ENCODE data around the gene C1orf35.

DNA sequence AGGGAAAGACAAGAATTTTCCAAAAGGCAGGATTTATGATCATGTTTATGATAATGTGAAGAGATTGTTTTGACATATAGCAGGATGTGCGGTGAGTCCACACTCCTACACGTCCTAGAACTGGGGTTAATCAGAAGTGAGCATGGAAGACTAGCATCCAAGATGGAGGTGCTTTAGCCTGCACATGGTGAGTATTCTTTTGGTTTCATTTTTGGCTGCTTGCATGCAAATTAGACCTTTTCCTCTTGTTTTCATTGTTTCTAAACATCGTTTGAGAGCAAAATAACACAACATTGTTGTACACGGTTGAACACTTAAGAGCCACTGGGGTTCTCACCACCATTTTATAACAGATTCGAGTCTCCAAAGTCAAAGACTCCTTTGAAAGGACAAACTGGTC is 22.1 kb upstream of the C1orf35 start:
- TF ChIP-seq CTCF (IDR thresholded peaks at IDR 0.05; ENCODE audit: control extremely low read depth in 1 of 3, insufficient read depth in 1 of 3, low read depth in 1 of 3, low read length in 3 of 3) (no peak), ZNF274 (IDR thresholded peaks at IDR 0.05; ENCODE audit: borderline replicate concordance, extremely low read depth, low read length) (no peak), SIX5 (IDR thresholded peaks at IDR 0.05; ENCODE audit: low read depth, low read length) (no peak), CEBPB (IDR thresholded peaks at IDR 0.05; ENCODE audit: low read depth, low read length) (no peak), YY1 (IDR thresholded peaks at IDR 0.05; ENCODE audit: low read depth, low read length) (no peak), EZH2 (IDR thresholded peaks at IDR 0.05; ENCODE audit: low read depth, low read length, severe bottlenecking) (no peak), RXRA (IDR thresholded peaks at IDR 0.05; ENCODE audit: insufficient read depth, low read depth, low read length) (no peak), POLR2A (IDR thresholded peaks at IDR 0.05; ENCODE audit: control extremely low read depth in 1 of 2, low read depth in 2 of 2, low read length in 2 of 2) (no peak), ATF2 (IDR thresholded peaks at IDR 0.05; ENCODE audit: low read length) (no peak), TAF1 (IDR thresholded peaks at IDR 0.05; ENCODE audit: low read depth, low read length) (no peak), EP300 (IDR thresholded peaks at IDR 0.05; ENCODE audit: borderline replicate concordance in 1 of 2, low read depth in 2 of 2, low read length in 2 of 2) (no peak), POLR2AphosphoS5 (IDR thresholded peaks at IDR 0.05; ENCODE audit: low read depth, low read length) (no peak), HDAC6 (IDR thresholded peaks at IDR 0.05; ENCODE audit: low read depth, low read length) (no peak), GABPA (IDR thresholded peaks at IDR 0.05; ENCODE audit: borderline replicate concordance, insufficient read depth, low read length) (no peak)
